OCI-LY1 (cell line): Measurements from ENCODE around the gene CTNNA3.

Source experiments
- H2AFZ ChIP-seq: fragments of 200-600 bp; sonication (generic), shearing (Covaris generic); 2 replicates; pipeline ENCODE4 v1.6.0; 2014; ENCODE audit warnings: antibody characterized with exemption, mild to moderate bottlenecking, low read length
- H3F3A ChIP-seq: fragments of 200-600 bp; sonication (generic), shearing (Covaris generic); 2 replicates; pipeline ENCODE4 v1.6.0; 2014; ENCODE audit warnings: mild to moderate bottlenecking, antibody characterized with exemption, low read length, moderate library complexity; ENCODE audit not compliant: insufficient read depth
- H3K27ac ChIP-seq: fragments of 200-600 bp; sonication (generic); 2 replicates; pipeline ENCODE4 v1.5.1; 2014; ENCODE audit warnings: low read length, mixed run types, mild to moderate bottlenecking, low read depth; ENCODE audit not compliant: poor library complexity, severe bottlenecking
- H3K27me3 ChIP-seq: fragments of 200-600 bp; sonication (generic); 2 replicates; pipeline ENCODE4 v1.6.0; 2014; ENCODE audit warnings: antibody characterized with exemption, mild to moderate bottlenecking, low read length, moderate library complexity; ENCODE audit not compliant: insufficient read depth
- H3K36me3 ChIP-seq: fragments of 200-600 bp; sonication (generic); 2 replicates; pipeline ENCODE4 v1.6.1; 2014; ENCODE audit warnings: mild to moderate bottlenecking, antibody characterized with exemption, low read length, moderate library complexity, mixed read lengths; ENCODE audit not compliant: insufficient read depth
- H3K4me1 ChIP-seq: fragments of 200-600 bp; sonication (generic); 2 replicates; pipeline ENCODE4 v1.5.1; 2014; ENCODE audit warnings: mild to moderate bottlenecking, low read length, moderate library complexity; ENCODE audit not compliant: insufficient read depth, severe bottlenecking
- H3K4me2 ChIP-seq: fragments of 200-600 bp; sonication (generic), shearing (Covaris generic); 2 replicates; pipeline ENCODE4 v1.6.1; 2014; ENCODE audit warnings: low read length
- H3K4me3 ChIP-seq: fragments of 200-600 bp; sonication (generic); 2 replicates; pipeline ENCODE4 v1.5.1; 2014; ENCODE audit warnings: low read length, low read depth, mild to moderate bottlenecking, mixed read lengths; ENCODE audit not compliant: poor library complexity, severe bottlenecking
- H3K79me2 ChIP-seq: fragments of 200-600 bp; shearing (Covaris generic); 2 replicates; pipeline ENCODE4 v1.6.1; 2016; ENCODE audit warnings: mixed run types, low read length, mixed read lengths; ENCODE audit not compliant: insufficient read depth
- H3K9ac ChIP-seq: fragments of 200-600 bp; sonication (generic), shearing (Covaris generic); 2 replicates; pipeline ENCODE4 v1.6.1; 2014; ENCODE audit warnings: mild to moderate bottlenecking, low read length, mixed read lengths
- H3K9me2 ChIP-seq: fragments of 200-600 bp; sonication (generic), shearing (Covaris generic); 2 replicates; pipeline ENCODE4 v1.6.1; 2014; ENCODE audit warnings: low read depth, mild to moderate bottlenecking, low read length, mixed read lengths
- H3K9me3 ChIP-seq: fragments of 200-600 bp; shearing (Covaris generic); 2 replicates; pipeline ENCODE4 v1.6.1; 2014; ENCODE audit warnings: low read length, mixed read lengths
- H4K20me1 ChIP-seq: fragments of 200-600 bp; sonication (generic), shearing (Covaris generic); 2 replicates; pipeline ENCODE4 v1.6.0; 2016; ENCODE audit warnings: mild to moderate bottlenecking, low read length; ENCODE audit not compliant: insufficient read depth
- CTCF ChIP-seq: fragments of 200-600 bp; sonication (generic), shearing (Covaris generic); IDR thresholded peaks from 2 replicates; pipeline ENCODE4 v1.5.1; 2017; ENCODE audit warnings: mild to moderate bottlenecking, antibody characterized with exemption, low read length, moderate library complexity, mixed read lengths
- EZH2 ChIP-seq: fragments of 200-600 bp; sonication (generic), shearing (Covaris generic); IDR thresholded peaks from 2 replicates; pipeline ENCODE4 v1.8.0; 2017; ENCODE audit warnings: borderline replicate concordance, mixed run types, mild to moderate bottlenecking, antibody characterized with exemption, low read length, moderate library complexity, mixed read lengths

The CTNNA3 gene

GRCh38 chr10:66642217-66642616 lies 1053.8 kb downstream of the CTNNA3 start:
- Histone ChIP-seq H3K9ac (no peak overlapping the region), H3K4me2 (no peak overlapping the region), H3K4me1 (no peaks in the 10 kb centered on the region), H3K79me2 (no peaks in the 10 kb centered on the region), H3K27ac (no peak overlapping the region), H4K20me1 (no peaks in the 10 kb centered on the region), H3K9me3 (no peaks in the 10 kb centered on the region), H3K27me3 (no peaks in the 10 kb centered on the region), H3K36me3 (no peaks in the 10 kb centered on the region), H2AFZ (no peak overlapping the region), H3K9me2 (no peaks in the 10 kb centered on the region), H3F3A (no peaks in the 10 kb centered on the region), H3K4me3 (no peak overlapping the region)
- no peak for TF ChIP-seq EZH2
- no peak for TF ChIP-seq CTCF

- Histone ChIP-seq H3F3A (no peaks in the 10 kb centered on the region), H3K27ac (no peak overlapping the region), H3K36me3 (no peaks in the 10 kb centered on the region), H3K79me2 (no peaks in the 10 kb centered on the region), H3K9me3 (no peaks in the 10 kb centered on the region), H3K4me3 (no peak overlapping the region), H4K20me1 (no peaks in the 10 kb centered on the region), H3K4me1 (no peaks in the 10 kb centered on the region), H2AFZ (no peak overlapping the region), H3K9ac (no peak overlapping the region), H3K27me3 (no peaks in the 10 kb centered on the region), H3K9me2 (no peaks in the 10 kb centered on the region), H3K4me2 (no peak overlapping the region)
- TF ChIP-seq CTCF, result no peak
- TF ChIP-seq EZH2, result no peak
Measured at GRCh38 chr10:66639371-66639770, 1056.6 kb downstream of the CTNNA3 start.

- no peaks in the 10 kb centered on the region for H3F3A ChIP-seq
- H2AFZ ChIP-seq, result no peak overlapping the region
- no peaks in the 10 kb centered on the region for H3K4me1 ChIP-seq
- H3K9ac ChIP-seq, result no peak overlapping the region
- no peaks in the 10 kb centered on the region for H3K9me3 ChIP-seq
- H3K36me3 ChIP-seq, result no peaks in the 10 kb centered on the region
- no peak overlapping the region for H3K4me3 ChIP-seq
- H3K27ac ChIP-seq, result no peak overlapping the region
- no peaks in the 10 kb centered on the region for H4K20me1 ChIP-seq
- TF ChIP-seq CTCF, result no peak
- TF ChIP-seq EZH2, result no peak
- H3K27me3 ChIP-seq, result no peaks in the 10 kb centered on the region
- H3K4me2 ChIP-seq, result no peak overlapping the region
- no peaks in the 10 kb centered on the region for H3K9me2 ChIP-seq
- H3K79me2 ChIP-seq, result no peaks in the 10 kb centered on the region
Measured at GRCh38 chr10:66637273-66638036, 1058.5 kb downstream of the CTNNA3 start.
